Right kidney (tissue), 1 donor: ENCODE data around the gene KLF11.

Experiments
- DNase-seq: peaks from one replicate; pipeline ENCODE4 v3.0.0-alpha.2; 2016

The KLF11 gene

GRCh38 chr2:10042301-10043161 lies 819 bp upstream of the KLF11 start:
- DNase-seq = peak; percentile 85

- DNase-seq = peak; percentile 80
These were observed 704 bp downstream of the KLF11 start for GRCh38 chr2:10043906-10044601.

- DNase-seq = no peak
These were observed 2.4 kb downstream of the KLF11 start for GRCh38 chr2:10045561-10046355.

- no peak for DNase-seq
These were observed 3.6 kb downstream of the KLF11 start for GRCh38 chr2:10046931-10047330.

GRCh38 chr2:10047616-10048500 lies 4.5 kb downstream of the KLF11 start:
- DNase-seq = no peak

- DNase-seq = peak; percentile 36
These were observed 5.3 kb downstream of the KLF11 start for GRCh38 chr2:10048501-10049171.

- DNase-seq = no peak
These were observed 8.9 kb downstream of the KLF11 start for GRCh38 chr2:10052216-10052615.

GRCh38 chr2:10053351-10053750 lies 10.0 kb downstream of the KLF11 start:
- DNase-seq = no peak

GRCh38 chr2:10054424-10054823 lies 11.1 kb downstream of the KLF11 start:
- DNase-seq = no peak

- no peak for DNase-seq
These were observed 11.6 kb downstream of the KLF11 start for GRCh38 chr2:10054976-10055375.

- no peak for DNase-seq
These were observed 13.1 kb downstream of the KLF11 start for GRCh38 chr2:10056439-10056838.

- peak; percentile 84 for DNase-seq
These were observed 14.1 kb downstream of the KLF11 start for GRCh38 chr2:10057231-10058107.

- DNase-seq = no peak
These were observed 15.1 kb downstream of the KLF11 start for GRCh38 chr2:10058251-10059015.

GRCh38 chr2:10059016-10059351 lies 15.6 kb downstream of the KLF11 start:
- DNase-seq = no peak

- DNase-seq = no peak
These were observed 16.4 kb downstream of the KLF11 start for GRCh38 chr2:10059552-10060335.

GRCh38 chr2:10061221-10061925 lies 18.0 kb downstream of the KLF11 start:
- no peak for DNase-seq

GRCh38 chr2:10062931-10063365 lies 19.6 kb downstream of the KLF11 start:
- no peak for DNase-seq

GRCh38 chr2:10063566-10063965 lies 20.2 kb downstream of the KLF11 start:
- no peak for DNase-seq
